Measurements from ENCODE around the gene MB. TPM values are rescaled to one million over a fixed set of nuclear protein-coding genes. Genes with fewer than 3 reads are reported as not detected.

Gene MB
- total and polyA plus RNA-seq, 2 donors = 1.1 to 3.7 TPM

GRCh38 chr22:35642305-35642741, 25.2 kb upstream of the MB start:
- DNase-seq (ENCODE audit: low read depth in 6 of 9, low spot score in 9 of 9) = no peak
- 95% methylated on average over 2 of the region's 2 CpGs for WGBS
- Histone ChIP-seq H3K27ac (ENCODE audit: low read depth in 1 of 2, low read length in 1 of 2) (no peak overlapping the region), H3K9me3 (ENCODE audit: control insufficient read depth in 2 of 2, insufficient read depth in 1 of 2, low read length in 1 of 2) (no peaks in the 10 kb centered on the region), H3K36me3 (ENCODE audit: control insufficient read depth in 2 of 2, insufficient read depth in 2 of 2, low read length in 1 of 2) (no peaks in the 10 kb centered on the region), H3K4me3 (ENCODE audit: low read length in 2 of 2) (no peak overlapping the region), H3K4me1 (ENCODE audit: control insufficient read depth in 2 of 2, insufficient read depth in 2 of 2, low read length in 2 of 2) (peaks cover 0 to 8% of the 10 kb centered on the region in 2 donors), H3K27me3 (ENCODE audit: control insufficient read depth in 2 of 2, insufficient read depth in 1 of 2, low read length in 1 of 2) (no peaks in the 10 kb centered on the region)

GRCh38 chr22:35641494-35642120, 24.5 kb upstream of the MB start:
- 91% methylated on average over 7 of the region's 7 CpGs for WGBS
- no peak for DNase-seq (ENCODE audit: low read depth in 6 of 9, low spot score in 9 of 9)
- Histone ChIP-seq H3K27me3 (ENCODE audit: control insufficient read depth in 2 of 2, insufficient read depth in 1 of 2, low read length in 1 of 2) (no peaks in the 10 kb centered on the region), H3K4me3 (ENCODE audit: low read length in 2 of 2) (no peak overlapping the region), H3K9me3 (ENCODE audit: control insufficient read depth in 2 of 2, insufficient read depth in 1 of 2, low read length in 1 of 2) (no peaks in the 10 kb centered on the region), H3K27ac (ENCODE audit: low read depth in 1 of 2, low read length in 1 of 2) (no peak overlapping the region), H3K36me3 (ENCODE audit: control insufficient read depth in 2 of 2, insufficient read depth in 2 of 2, low read length in 1 of 2) (no peaks in the 10 kb centered on the region), H3K4me1 (ENCODE audit: control insufficient read depth in 2 of 2, insufficient read depth in 2 of 2, low read length in 2 of 2) (peaks cover 0 to under 1% of the 10 kb centered on the region in 2 donors)

DNA sequence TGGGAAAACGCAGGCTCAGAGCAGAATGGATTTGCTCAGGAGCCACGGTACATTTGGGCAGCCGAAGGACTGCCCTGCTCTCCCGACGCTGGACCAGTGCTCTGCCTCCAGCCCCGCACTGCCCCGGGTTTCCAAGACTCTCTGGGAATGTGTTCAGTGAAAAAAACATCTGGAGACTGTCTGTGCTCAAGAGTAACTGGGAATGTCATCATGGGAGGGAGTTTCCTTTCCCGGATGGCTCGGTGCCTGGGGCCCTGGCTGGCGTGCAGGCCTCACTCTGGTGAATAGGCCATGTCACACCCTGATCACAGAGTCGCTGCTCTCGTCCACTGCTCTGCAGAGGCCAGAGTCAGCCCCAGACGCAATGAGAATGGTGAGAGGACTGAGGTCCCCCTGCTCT, 21.3 kb upstream of the MB start:
- 93% methylated on average over 13 of the region's 13 CpGs for WGBS
- H3K9me3 ChIP-seq (ENCODE audit: control insufficient read depth in 2 of 2, insufficient read depth in 1 of 2, low read length in 1 of 2) = no peaks in the 10 kb centered on the region
- H3K4me3 ChIP-seq (ENCODE audit: low read length in 2 of 2) = no peak overlapping the region
- no peak for DNase-seq (ENCODE audit: low read depth in 6 of 9, low spot score in 9 of 9)
- H3K36me3 ChIP-seq (ENCODE audit: control insufficient read depth in 2 of 2, insufficient read depth in 2 of 2, low read length in 1 of 2) = no peaks in the 10 kb centered on the region
- no peaks in the 10 kb centered on the region for H3K27me3 ChIP-seq (ENCODE audit: control insufficient read depth in 2 of 2, insufficient read depth in 1 of 2, low read length in 1 of 2)
- H3K27ac ChIP-seq (ENCODE audit: low read depth in 1 of 2, low read length in 1 of 2) = peak overlapping the region in 1 of 2 donors; percentile 30
- H3K4me1 ChIP-seq (ENCODE audit: control insufficient read depth in 2 of 2, insufficient read depth in 2 of 2, low read length in 2 of 2) = peaks cover 0 to 2% of the 10 kb centered on the region in 2 donors

DNA sequence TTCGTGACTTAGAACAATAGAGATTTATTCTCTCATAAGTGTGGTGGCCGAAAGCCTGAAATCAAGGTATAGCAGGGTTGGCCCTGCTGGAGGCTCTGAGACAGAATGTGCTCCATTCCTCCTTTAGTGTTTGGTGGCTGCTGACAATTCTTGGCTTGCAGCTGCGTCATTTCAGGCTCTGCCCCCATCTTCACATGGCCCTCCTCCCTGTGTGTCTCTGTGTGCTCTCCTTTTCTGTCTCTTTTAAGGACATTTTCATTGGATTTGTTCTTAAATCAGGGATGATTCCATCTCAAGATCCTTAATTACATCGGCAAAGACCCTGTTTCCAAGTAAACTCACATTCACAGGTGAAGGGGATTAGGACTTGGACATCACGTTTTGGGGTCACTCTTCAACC, 20.9 kb upstream of the MB start:
- no peaks in the 10 kb centered on the region for H3K36me3 ChIP-seq (ENCODE audit: control insufficient read depth in 2 of 2, insufficient read depth in 2 of 2, low read length in 1 of 2)
- no peak for DNase-seq (ENCODE audit: low read depth in 6 of 9, low spot score in 9 of 9)
- peak overlapping the region in 1 of 2 donors; percentile 30 for H3K27ac ChIP-seq (ENCODE audit: low read depth in 1 of 2, low read length in 1 of 2)
- H3K27me3 ChIP-seq (ENCODE audit: control insufficient read depth in 2 of 2, insufficient read depth in 1 of 2, low read length in 1 of 2) = no peaks in the 10 kb centered on the region
- no peaks in the 10 kb centered on the region for H3K9me3 ChIP-seq (ENCODE audit: control insufficient read depth in 2 of 2, insufficient read depth in 1 of 2, low read length in 1 of 2)
- peaks cover 0 to 2% of the 10 kb centered on the region in 2 donors for H3K4me1 ChIP-seq (ENCODE audit: control insufficient read depth in 2 of 2, insufficient read depth in 2 of 2, low read length in 2 of 2)
- no peak overlapping the region for H3K4me3 ChIP-seq (ENCODE audit: low read length in 2 of 2)
- WGBS = 97% methylated on average over 5 of the region's 5 CpGs

- 87% methylated on average over 5 of the region's 5 CpGs for WGBS
- Histone ChIP-seq H3K27ac (ENCODE audit: low read depth in 1 of 2, low read length in 1 of 2) (no peak overlapping the region), H3K4me1 (ENCODE audit: control insufficient read depth in 2 of 2, insufficient read depth in 2 of 2, low read length in 2 of 2) (peaks cover 0 to 2% of the 10 kb centered on the region in 2 donors), H3K27me3 (ENCODE audit: control insufficient read depth in 2 of 2, insufficient read depth in 1 of 2, low read length in 1 of 2) (no peaks in the 10 kb centered on the region), H3K36me3 (ENCODE audit: control insufficient read depth in 2 of 2, insufficient read depth in 2 of 2, low read length in 1 of 2) (no peaks in the 10 kb centered on the region), H3K9me3 (ENCODE audit: control insufficient read depth in 2 of 2, insufficient read depth in 1 of 2, low read length in 1 of 2) (no peaks in the 10 kb centered on the region), H3K4me3 (ENCODE audit: low read length in 2 of 2) (no peak overlapping the region)
- no peak for DNase-seq (ENCODE audit: low read depth in 6 of 9, low spot score in 9 of 9)
These were observed 20.1 kb upstream of the MB start for GRCh38 chr22:35637254-35637653.

- H3K4me1 ChIP-seq (ENCODE audit: control insufficient read depth in 2 of 2, insufficient read depth in 2 of 2, low read length in 2 of 2) = peaks cover 0 to 2% of the 10 kb centered on the region in 2 donors
- H3K36me3 ChIP-seq (ENCODE audit: control insufficient read depth in 2 of 2, insufficient read depth in 2 of 2, low read length in 1 of 2) = no peaks in the 10 kb centered on the region
- no peak for DNase-seq (ENCODE audit: low read depth in 6 of 9, low spot score in 9 of 9)
- H3K9me3 ChIP-seq (ENCODE audit: control insufficient read depth in 2 of 2, insufficient read depth in 1 of 2, low read length in 1 of 2) = no peaks in the 10 kb centered on the region
- no peak overlapping the region for H3K4me3 ChIP-seq (ENCODE audit: low read length in 2 of 2)
- H3K27ac ChIP-seq (ENCODE audit: low read depth in 1 of 2, low read length in 1 of 2) = no peak overlapping the region
- WGBS = 75% methylated on average over 3 of the region's 3 CpGs
- no peaks in the 10 kb centered on the region for H3K27me3 ChIP-seq (ENCODE audit: control insufficient read depth in 2 of 2, insufficient read depth in 1 of 2, low read length in 1 of 2)
These were observed 17.9 kb upstream of the MB start for GRCh38 chr22:35634943-35635540.

DNA sequence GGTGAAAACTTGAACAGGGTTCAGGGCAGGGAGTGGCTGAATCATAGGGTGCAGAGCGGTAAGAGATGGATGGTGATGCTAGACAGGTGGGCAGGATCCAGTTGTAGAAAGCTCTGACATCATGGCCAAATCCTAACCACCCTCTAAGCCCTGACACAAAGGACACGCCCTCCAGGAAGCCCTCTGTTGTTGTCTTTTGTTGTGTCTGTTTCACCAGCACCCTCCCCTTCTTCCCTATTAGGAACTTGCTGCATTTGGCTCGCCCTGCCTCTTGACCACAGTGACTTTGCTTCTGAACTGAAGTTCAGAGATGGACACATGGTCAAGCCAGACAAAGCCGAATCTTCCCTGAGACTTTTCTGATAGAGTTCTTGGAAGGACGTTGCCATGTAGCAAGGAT, 16.9 kb upstream of the MB start:
- Histone ChIP-seq H3K4me1 (ENCODE audit: control insufficient read depth in 2 of 2, insufficient read depth in 2 of 2, low read length in 2 of 2) (peaks cover 0 to 2% of the 10 kb centered on the region in 2 donors), H3K9me3 (ENCODE audit: control insufficient read depth in 2 of 2, insufficient read depth in 1 of 2, low read length in 1 of 2) (no peaks in the 10 kb centered on the region), H3K27ac (ENCODE audit: low read depth in 1 of 2, low read length in 1 of 2) (no peak overlapping the region), H3K27me3 (ENCODE audit: control insufficient read depth in 2 of 2, insufficient read depth in 1 of 2, low read length in 1 of 2) (peaks cover 0 to 4% of the 10 kb centered on the region in 2 donors), H3K36me3 (ENCODE audit: control insufficient read depth in 2 of 2, insufficient read depth in 2 of 2, low read length in 1 of 2) (no peaks in the 10 kb centered on the region), H3K4me3 (ENCODE audit: low read length in 2 of 2) (no peak overlapping the region)
- WGBS = 68% methylated on average over 5 of the region's 5 CpGs
- DNase-seq (ENCODE audit: low read depth in 6 of 9, low spot score in 9 of 9) = no peak

- 87% methylated on average over 18 of the region's 18 CpGs for WGBS
These were observed 16.4 kb upstream of the MB start for GRCh38 chr22:35633520-35633919.

DNA sequence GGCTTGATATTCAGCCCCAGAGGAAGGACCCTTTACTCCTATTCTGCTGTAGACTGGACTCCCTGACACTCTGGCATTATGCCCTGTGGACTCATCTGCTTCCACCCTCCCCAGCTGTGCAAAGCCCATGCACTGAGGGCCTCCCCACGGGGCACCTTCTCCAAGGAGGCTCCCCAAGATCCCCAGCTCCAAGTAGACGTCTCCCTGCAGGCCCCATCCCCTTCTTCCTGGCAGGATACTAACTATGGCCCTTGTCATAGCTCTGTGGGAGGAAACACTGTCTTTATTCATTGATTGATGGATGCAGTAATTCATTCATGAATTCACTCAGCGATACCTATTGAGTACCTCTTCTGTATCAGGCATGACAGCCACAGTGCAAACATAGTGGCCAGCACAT, 15.8 kb upstream of the MB start:
- 90% methylated on average over 3 of the region's 3 CpGs for WGBS
- Histone ChIP-seq H3K9me3 (ENCODE audit: control insufficient read depth in 2 of 2, insufficient read depth in 1 of 2, low read length in 1 of 2) (no peaks in the 10 kb centered on the region), H3K4me3 (ENCODE audit: low read length in 2 of 2) (no peak overlapping the region), H3K36me3 (ENCODE audit: control insufficient read depth in 2 of 2, insufficient read depth in 2 of 2, low read length in 1 of 2) (no peaks in the 10 kb centered on the region), H3K4me1 (ENCODE audit: control insufficient read depth in 2 of 2, insufficient read depth in 2 of 2, low read length in 2 of 2) (peaks cover 0 to 2% of the 10 kb centered on the region in 2 donors), H3K27ac (ENCODE audit: low read depth in 1 of 2, low read length in 1 of 2) (no peak overlapping the region), H3K27me3 (ENCODE audit: control insufficient read depth in 2 of 2, insufficient read depth in 1 of 2, low read length in 1 of 2) (peaks cover 0 to 11% of the 10 kb centered on the region in 2 donors)
- no peak for DNase-seq (ENCODE audit: low read depth in 6 of 9, low spot score in 9 of 9)

More at GRCh38 chr22:35633520-35633919, 16.4 kb upstream of the MB start:
- DNase-seq (ENCODE audit: low read depth in 6 of 9, low spot score in 9 of 9) = no peak
- Histone ChIP-seq H3K9me3 (ENCODE audit: control insufficient read depth in 2 of 2, insufficient read depth in 1 of 2, low read length in 1 of 2) (no peaks in the 10 kb centered on the region), H3K36me3 (ENCODE audit: control insufficient read depth in 2 of 2, insufficient read depth in 2 of 2, low read length in 1 of 2) (no peaks in the 10 kb centered on the region), H3K27ac (ENCODE audit: low read depth in 1 of 2, low read length in 1 of 2) (no peak overlapping the region), H3K4me3 (ENCODE audit: low read length in 2 of 2) (no peak overlapping the region), H3K4me1 (ENCODE audit: control insufficient read depth in 2 of 2, insufficient read depth in 2 of 2, low read length in 2 of 2) (peaks cover 0 to 2% of the 10 kb centered on the region in 2 donors), H3K27me3 (ENCODE audit: control insufficient read depth in 2 of 2, insufficient read depth in 1 of 2, low read length in 1 of 2) (peaks cover 0 to 9% of the 10 kb centered on the region in 2 donors)
